NOMO-1 treated with DMSO at 0.1 percent for 48 hours (cell line): ENCODE data around the gene LRP1B.
"Not testable (repeated sequence)": the region's sequence is repeated elsewhere in the genome, so short reads cannot be mapped to it uniquely, and the experiment has no call there.

Experiments used
- DNase-seq: peaks from one replicate; lab custom pipeline; 2025; ENCODE audit not compliant: unreplicated experiment; lab: John Stamatoyannopoulos, UW

LRP1B gene

DNA sequence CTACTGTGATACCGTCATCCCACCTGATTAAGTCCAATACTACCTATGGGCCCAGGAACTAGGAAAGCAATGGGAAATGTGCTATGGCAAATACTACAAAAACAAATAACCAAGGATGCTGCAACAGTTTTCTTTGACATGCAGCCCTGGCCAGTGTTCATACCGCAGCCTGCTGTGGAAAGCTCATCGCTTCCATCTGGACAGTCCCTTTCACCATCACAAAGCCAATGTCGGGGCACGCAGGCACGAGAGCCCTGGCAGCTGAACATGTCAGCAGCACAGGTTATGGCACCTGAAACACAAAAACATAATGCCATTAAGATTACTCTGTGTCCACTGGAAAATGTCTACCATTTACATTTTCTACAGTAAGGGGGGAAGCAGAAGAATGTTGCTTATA lies 1621.1 kb downstream of the LRP1B start:
- no peak for DNase-seq

DNA sequence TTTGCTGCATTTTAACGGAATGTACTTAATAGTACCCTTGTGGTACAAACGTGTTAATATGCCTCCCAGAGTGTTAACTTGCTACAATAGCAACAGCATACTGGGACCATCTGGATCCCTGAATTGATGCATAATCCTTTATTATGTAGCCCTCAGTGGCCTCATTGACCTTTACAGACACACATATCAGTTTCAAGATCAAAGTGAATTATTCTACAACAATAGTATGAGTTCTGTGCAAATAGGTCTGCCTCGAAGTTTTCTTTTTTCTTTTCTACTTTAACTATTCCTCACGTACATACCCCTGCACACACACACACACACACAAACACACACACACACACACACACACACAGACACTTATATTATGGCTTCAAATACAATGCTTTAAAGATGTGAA lies 1622.1 kb downstream of the LRP1B start:
- DNase-seq: no peak

DNA sequence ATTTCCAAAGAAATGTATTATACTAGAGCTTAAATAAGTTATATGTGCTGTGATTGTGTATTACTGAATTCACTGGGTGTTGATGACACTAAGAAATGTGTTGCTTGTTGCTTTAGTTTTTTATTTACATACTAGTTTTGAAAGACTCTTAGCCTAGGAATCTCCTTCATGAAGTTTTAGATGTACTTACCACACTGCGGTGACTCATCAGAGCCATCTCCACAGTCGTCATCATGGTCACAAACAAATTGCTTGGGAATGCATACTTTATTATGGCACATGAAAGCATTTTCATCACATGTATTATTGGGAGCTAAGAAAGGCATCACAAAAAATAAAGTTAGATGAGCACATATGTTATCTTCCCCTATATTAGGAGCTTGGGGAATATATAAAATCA lies 1624.2 kb downstream of the LRP1B start:
- no peak for DNase-seq

DNA sequence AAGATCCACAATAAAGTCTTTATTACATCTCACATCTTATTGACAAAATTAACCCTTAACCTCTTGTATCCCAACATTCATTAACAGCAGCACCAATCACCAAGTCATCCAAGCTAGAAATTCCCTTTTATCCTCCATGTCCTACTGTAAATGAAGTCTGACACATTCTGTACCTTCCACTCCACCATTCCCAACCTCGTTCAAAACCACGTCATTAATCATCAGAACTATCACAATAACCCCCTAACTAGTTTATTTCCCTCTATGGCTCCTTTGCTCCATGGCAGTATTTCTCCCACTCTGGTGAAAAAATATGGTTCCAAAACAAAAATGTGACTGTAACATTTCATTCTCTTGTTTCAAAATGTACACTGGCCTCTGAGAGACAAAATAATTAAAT lies 1626.2 kb downstream of the LRP1B start:
- DNase-seq: no peak

DNA sequence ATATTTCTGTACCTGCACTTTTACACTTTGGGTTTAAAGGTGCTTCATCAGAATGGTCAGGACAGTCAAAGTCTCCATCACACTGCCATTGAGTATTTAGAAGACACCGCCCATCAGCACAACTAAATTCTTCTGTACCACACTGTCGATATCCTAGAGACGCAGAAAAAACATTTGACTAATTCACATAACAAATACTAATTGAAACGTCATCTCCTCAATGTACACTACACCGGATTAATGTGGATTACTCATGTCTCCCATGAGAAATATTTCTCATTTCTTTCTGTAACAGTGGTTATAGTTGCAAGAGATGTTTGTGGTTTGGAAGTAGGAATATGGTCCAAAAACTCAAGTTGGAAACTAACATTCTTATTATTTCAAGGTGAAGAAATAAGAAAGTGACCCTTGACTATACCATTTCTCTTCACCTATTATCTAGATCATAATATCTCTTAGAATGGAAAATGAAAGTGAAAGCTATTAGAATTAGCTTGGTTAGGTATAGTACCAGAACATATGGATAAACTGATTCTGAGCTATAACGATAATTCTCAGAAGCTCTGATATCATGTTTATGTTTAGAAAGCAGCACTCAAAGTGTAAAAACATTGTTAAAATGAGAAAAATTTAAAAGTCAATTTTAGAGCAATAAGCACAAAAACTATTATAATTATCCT lies 1627.7 kb downstream of the LRP1B start:
- no peak for DNase-seq

DNA sequence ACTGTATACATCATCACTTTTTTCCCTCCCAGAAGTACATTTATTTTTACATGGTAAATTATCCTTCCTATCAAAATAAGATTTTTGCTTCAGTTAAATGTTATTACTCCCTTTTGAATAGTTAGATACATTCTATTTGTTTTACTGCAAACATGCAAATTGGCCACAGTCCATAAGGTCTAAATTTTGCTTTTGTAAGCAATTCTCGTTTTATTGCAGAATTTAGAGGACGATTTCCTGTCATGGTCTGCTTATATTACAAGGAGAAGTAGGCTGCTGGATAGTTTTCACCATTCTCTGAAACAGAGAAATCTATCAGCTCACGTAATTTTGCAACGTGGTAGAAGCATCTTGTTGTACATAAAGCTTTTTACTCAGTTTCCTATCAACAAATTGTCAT lies 1632.5 kb downstream of the LRP1B start:
- no peak for DNase-seq

DNA sequence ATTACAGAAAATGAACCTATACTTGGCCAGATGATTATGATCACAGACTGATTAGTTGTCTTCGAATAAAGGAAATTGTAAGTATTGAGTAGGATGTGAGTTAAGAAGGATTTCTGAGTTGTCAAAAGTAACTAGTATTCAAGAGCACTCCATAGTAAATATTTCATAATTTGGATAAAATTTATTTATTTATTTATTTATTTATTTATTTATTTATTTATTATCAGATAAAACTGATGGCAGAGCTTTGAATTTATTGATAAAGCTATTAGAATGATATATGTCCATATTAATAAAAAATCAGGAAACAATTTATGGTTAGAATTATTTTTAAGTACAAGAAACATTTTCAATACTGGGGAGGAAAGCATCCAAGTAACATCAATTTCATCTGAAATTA lies 1634.1 kb downstream of the LRP1B start:
- DNase-seq: no peak

DNA sequence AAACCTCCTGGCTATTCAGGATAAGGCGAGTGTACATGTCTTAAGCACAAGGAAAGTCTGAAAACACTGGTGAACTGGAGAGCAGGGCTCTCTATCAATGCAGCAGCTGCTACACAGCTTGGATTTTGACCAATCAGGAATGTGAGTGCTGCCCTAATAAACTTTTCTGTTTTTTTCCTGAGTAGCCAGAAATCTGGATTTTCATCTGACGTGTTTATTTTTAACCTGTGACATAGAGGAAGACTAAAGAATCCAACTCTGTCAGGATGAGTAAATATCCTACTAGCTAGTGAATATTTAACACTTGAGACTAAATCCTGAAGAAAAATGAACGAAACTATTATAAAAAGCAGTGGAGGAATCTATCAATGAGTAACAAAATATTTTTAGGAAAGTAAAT lies 1638.9 kb downstream of the LRP1B start:
- no peak for DNase-seq

DNA sequence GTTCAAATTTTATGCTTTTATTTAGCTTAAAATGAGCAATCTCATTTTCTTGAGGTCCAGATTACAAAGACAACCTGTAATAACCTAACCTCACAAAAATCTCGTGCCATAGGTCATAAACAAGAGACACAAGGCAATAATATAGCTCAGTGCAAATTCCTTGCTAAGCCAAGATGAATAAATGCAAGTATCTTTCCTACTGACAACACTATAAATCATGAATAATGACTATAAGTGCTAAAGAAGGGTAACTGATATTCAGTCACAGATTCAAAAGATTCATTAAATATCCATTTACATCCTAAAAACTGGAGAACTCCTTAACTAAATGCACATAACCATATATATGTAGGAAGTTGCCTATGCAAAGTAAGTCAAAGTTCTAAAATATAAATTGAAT lies 1641.6 kb downstream of the LRP1B start:
- no peak for DNase-seq

DNA sequence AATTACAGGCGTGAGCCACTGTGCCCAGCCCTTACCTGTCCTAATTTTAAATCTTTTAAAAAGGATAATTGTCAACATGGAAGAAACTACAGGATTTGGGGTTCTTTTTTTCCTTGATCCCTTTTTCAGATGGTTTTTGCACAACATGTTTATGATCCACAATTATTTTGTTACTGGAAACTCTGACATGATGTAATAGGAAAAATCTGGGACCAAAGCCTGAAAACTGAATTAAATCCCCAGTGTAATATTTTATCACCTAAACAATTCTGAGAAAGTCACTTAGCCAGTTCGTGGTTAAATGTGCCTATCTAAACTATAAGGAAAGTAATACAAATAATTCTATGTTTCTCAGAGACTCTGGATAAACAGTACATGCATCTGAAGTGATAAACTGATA lies 1649.7 kb downstream of the LRP1B start:
- DNase-seq: no peak

DNA sequence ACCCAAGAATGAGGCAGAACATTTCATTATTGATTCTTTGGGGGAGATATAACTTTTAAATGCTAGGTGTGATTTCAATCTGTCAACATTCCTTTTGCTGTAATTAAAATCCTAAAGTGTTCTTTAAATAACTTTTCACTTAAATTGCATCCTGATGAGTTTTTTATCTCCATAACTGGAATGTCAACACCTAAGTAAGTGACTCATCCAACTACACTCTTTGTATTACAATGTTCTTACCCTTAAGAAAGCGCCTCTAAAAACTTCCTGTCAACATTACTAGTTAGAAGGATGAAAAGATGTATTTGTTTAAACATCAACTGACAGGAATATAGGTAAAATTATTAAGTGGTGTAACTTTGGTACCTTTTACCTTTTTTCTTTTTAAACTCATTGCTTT lies 1657.0 kb downstream of the LRP1B start:
- DNase-seq: no peak

DNA sequence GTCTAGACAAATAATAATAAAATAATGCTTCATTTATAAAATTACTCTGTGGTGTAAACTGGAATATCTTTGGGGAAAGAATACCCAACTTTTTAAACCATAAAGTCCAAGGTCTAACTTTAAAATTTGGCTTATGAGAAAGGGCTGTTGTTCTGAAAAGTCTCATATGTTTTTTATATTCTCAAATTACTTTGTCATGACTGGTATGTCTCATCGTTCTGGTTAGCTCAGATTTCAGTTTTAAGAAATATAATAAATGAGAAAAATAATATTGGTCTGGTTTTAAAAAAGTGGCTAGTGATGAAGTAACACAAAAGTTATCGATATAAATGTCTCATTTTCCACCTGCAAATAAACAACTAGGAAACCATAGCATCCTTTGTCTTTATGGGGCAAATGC lies 1658.1 kb downstream of the LRP1B start:
- no peak for DNase-seq

DNA sequence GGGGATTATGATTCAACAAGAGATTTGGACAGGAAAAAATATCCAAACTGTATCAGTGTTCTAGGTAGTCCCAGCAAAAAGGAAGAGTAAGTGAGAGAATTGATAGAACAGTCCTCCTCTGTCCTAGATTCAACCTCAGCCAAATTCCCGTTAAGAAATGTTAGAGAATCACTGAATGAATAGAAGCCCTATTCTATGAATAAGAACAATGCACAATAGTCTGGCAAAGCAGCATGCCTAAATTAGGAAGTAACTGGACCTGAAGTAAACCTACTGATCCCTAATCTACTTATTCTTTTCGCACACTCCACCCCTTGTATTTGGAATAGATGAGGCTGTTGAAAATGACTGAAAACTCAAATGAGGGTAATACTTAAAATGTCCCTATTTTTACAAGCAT lies 1665.5 kb downstream of the LRP1B start:
- no peak for DNase-seq

DNA sequence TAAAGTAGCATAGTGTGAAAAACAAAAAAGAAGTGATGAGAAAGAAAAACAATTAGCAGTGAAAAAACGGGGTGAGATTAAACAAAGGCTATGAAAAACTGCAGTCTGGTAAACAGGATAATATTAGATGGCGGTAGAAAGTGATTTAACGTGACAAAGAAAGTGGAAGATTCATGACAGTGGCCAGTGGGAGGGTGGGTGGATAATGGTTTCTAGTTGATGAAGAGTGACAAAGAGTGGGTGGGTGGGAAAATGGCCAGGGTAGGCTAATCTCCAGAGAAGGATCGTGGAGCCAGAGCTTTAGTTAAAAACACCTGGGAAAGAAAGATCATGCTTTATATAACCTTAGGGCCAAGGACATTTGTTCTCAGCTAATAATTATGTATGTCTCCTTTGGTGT lies 1667.8 kb downstream of the LRP1B start:
- no peak for DNase-seq

DNA sequence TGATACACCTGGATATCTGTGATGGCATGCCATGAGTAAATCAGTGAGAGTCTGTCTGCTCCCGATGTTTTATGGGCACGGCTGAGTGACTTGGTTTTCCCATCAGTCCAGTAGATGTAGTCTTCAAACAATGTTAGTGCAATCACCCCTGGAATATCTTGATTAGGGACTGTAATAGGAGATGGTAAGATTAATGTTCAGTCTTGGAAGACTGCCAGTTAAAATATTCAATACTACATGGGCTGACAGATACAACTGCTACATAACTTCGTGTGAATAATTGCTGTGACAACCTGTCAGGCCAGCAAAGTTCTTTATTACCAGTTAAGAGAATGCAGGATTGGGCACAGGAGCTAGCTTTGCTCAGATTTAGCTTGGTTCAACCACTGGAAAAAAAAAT lies 1673.3 kb downstream of the LRP1B start:
- DNase-seq: no peak

DNA sequence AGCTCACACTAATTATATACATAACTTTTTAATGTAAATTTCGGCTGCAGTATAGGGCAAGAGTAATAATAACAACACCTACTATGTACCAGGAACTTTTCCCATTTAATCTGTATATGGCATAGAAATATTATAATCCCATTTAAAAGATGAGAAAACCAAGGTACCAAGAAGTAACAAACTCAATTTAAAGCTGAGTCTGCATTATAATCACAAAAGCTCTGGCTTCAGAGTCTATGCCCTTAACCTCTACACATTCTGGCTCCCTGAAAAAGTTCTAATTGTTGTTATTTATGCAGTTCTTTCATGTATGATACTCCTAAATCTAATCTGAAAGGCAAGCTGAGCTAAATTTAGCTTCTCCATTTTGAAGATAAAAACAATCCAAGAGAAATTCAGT lies 1675.5 kb downstream of the LRP1B start:
- DNase-seq: no peak

DNA sequence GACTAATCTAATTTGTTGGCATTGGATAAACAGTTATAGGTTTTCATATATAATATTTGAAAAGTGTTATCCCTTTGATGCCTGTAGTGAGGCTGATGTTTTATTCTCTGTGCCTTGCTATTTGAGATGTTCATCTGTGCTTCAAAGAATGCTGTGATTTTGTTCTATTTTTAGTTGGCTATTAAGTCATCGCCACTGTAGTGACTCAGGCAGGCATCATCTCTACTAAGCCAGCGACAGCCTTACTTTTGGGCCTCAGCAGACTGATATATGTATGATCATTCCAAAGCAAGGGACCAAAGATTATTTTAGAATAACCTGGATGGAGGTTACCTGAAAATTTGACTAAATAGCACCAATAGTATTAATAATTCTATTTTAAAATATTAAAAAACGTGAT lies 1676.1 kb downstream of the LRP1B start:
- no peak for DNase-seq

DNA sequence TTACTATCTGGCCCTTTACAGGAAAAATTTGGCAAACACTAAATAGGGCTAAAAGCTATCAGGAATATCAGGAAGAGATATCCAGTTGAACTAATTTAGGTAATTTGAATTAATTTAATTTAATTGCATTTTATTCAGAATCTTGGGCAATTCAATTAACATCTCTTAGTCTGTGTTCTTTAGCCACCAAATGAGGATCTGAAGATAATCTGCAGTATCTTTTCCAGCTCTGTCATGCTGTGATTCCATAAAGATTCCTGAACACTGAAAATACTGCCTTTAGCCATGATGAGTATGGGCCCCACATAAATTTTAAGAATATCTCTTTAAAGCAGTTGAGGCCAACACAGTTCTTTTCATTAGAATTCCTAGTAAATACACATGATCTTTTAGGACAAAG lies 1679.5 kb downstream of the LRP1B start:
- DNase-seq: no peak

DNA sequence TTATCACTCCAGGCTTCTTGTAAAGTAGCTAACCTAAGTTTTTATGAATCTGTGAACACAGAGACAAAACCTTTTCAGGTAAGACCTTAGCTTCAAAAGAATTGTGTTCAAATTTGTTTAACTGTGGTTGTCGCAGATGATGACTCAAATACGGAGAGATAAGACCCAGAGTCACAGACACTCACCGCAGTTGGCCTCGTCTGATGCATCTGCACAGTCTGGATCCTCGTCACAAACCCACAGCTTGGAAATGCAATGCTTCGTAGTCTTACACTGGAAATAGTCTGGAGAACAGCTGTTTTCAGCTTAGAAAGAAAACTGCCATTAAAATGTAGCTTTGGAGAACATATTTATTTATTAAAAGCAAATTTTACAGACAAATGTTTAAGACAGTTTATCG lies 1688.5 kb downstream of the LRP1B start:
- DNase-seq: no peak

DNA sequence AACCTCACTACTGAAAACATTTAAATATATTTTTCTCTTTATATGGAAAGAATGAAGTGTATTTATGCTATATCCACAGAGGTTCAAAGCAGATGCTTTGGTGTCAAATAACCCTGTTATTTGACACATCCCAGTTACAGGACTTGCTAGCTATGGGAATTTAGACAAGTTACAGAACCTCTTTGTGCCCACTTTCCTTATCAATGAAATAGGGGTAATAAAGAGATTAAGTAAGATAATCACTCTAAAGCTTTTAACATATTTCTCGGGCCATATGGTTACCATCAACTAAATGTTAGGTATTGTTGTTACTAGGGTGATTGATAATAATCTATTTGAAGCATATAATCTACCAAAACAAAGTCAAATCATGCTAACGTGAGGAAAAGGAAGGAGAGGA lies 1690.0 kb downstream of the LRP1B start:
- DNase-seq: no peak

DNA sequence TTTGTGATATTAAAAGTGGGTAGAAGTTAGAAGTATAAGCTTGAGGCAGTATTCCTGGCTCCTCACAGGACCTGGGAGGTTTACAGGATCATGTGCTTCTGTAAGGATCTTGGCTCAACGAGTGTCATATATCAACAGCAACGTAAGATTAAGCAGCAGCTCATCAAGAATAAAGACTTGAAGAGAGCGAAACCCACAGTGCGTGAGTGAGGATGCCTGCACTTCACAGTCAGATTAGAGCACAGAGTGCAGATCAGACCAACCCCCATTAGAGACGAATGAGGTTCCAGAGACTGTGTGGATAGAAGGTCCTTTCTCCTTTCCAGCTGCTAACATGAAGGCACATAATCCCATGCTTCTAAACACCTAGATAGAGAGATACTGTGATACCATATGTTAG lies 1693.9 kb downstream of the LRP1B start:
- DNase-seq: no peak

DNA sequence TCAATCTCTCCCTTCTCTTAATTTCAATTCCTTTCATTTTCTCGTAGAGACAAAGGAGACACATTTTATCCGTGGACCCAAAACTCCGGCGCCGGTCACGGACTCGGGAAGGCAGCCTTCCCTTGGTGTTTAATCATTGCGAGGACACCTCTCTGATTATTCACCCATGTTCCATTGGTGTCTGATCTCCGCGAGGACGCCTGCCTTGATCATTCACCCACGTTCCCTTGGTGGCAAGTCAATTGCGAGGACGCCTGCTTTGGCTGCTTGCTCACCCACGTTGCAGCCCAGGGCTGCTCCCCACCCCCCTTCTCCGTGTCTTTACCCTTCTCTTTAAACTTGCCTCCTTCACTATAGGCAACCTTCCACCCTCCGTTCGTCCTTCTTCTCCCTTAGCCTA lies 1703.8 kb downstream of the LRP1B start:
- DNase-seq: not testable (repeated sequence)

DNA sequence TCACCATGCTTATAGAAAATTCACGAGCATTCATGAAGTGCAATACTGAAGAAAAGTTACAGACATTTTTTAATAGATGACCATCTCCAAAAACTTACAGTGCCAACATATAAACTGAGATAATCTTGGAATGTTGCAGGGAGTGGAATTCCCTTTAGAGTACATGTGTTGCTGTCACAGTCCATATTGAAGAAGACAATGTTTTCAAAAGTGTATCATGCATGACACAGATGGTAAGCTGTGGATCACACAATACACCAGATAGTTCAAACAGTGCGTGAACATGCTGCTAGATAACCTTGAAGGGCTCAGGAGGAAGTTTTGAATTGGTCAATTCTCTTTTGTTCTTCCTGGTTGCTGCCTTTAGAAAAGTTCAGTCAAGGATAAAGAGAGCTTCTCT lies 1706.3 kb downstream of the LRP1B start:
- DNase-seq: no peak

DNA sequence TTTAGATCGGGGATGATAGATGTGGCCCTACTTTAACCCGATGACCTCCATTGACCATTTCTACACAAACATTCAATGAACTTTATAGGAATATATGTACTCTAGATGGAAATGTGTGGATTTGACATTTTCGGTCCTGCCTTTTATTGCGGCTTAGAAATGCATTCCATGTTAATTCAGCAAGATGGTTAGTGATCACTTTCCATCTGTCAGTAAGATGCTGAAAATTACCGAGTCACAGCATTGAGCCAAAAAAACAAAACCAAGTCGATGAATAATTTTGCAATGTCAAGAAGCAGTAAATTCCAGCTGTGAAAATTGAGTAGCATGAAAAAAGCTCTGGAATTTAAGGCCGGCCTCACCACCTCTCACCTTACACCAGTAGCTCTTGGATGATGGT lies 1708.1 kb downstream of the LRP1B start:
- no peak for DNase-seq
